Sigmoid colon (tissue), 7 donors: ENCODE results near the gene SLC25A19. TPM values are rescaled to one million over a fixed set of nuclear protein-coding genes. Genes with fewer than 3 reads are reported as not detected.

Source experiments
- DNase-seq: peaks from one replicate; pipeline ENCODE4 v3.0.0-alpha.2; 2019
- H3K27ac ChIP-seq, 4 donors: fragments of 200-600 bp; sonication (generic); one replicate each; pipeline ENCODE4 v1.5.1; 2016 to 2019; ENCODE audit warnings: mild to moderate bottlenecking in 1 of 4
- H3K27me3 ChIP-seq, 3 donors: fragments of 200-600 bp; sonication (generic); one replicate each; pipeline ENCODE4 v1.5.1; 2019; ENCODE audit warnings: mild to moderate bottlenecking in 1 of 3
- H3K36me3 ChIP-seq, 4 donors: fragments of 200-600 bp; sonication (generic); one replicate each; pipeline ENCODE4 v1.5.1; 2016 to 2019
- H3K4me1 ChIP-seq, 4 donors: fragments of 200-600 bp; sonication (generic); one replicate each; pipeline ENCODE4 v1.5.1; 2017 to 2019
- H3K4me3 ChIP-seq, 4 donors: fragments of 200-600 bp; sonication (generic); one replicate each; pipeline ENCODE4 v1.5.1; 2017 to 2019; ENCODE audit warnings: mild to moderate bottlenecking in 2 of 4, moderate library complexity in 1 of 4
- H3K9me3 ChIP-seq, 4 donors: fragments of 200-600 bp in 3 of 4; sonication (generic) in 3 of 4; one replicate each; pipeline versions ENCODE4 v1.5.1 to v1.6.1; 2013 to 2019
- EP300 ChIP-seq, 4 donors: sonication (generic); formaldehyde crosslinking; IDR thresholded peaks; one replicate each; pipeline ENCODE4 v1.6.1; 2017; ENCODE audit warnings: antibody characterized with exemption in 4 of 4
- POLR2A ChIP-seq, 2 donors: fragments of 450-650 bp; IDR thresholded peaks; one replicate each; pipeline ENCODE4 v1.6.1; 2016; ENCODE audit warnings: antibody characterized with exemption in 2 of 2, mild to moderate bottlenecking in 2 of 2, moderate library complexity in 2 of 2
- POLR2AphosphoS5 ChIP-seq, 4 donors: sonication (generic); formaldehyde crosslinking; IDR thresholded peaks; one replicate each; pipeline ENCODE4 v1.6.1; 2017; ENCODE audit warnings: antibody characterized with exemption in 4 of 4
- WGBS, 2 donors: extraction: QIAGEN DNeasy Blood & Tissue Kit; methylation state at CpG; one replicate each; pipeline ENCODE4 v1.1.7; 2013; 5-methylcytosine and 5-hydroxymethylcytosine counted together
- intact Hi-C: fragments of 100-400 bp; cut with DNase I; formaldehyde crosslinking; loops from one replicate; pipeline ENCODE4 v1.15.1; 2023
- polyA plus RNA-seq, 3 donors: library from polyadenylated mRNA; stranded (reverse); fragments of 200-250 nt; gene quantifications; one replicate each; pipeline ENCODE4 v1.2.3, GENCODE V29; 2013
- total RNA-seq, 4 donors: library from RNA; depleted of rRNA; stranded (reverse); fragments of >200 nt; gene quantifications; one replicate each; pipeline ENCODE4 v1.1.0, GENCODE V29; 2016
- TF ChIP-seq, protein P1 (sequence below), 4 experiments: fragments of 450-650 bp in 3 of 4; fragments of 200-600 bp in 1 of 4; IDR thresholded peaks; one replicate each; pipeline ENCODE4 v1.5.1; 2016 to 2019; ENCODE audit warnings: antibody characterized with exemption in 4 of 4, mild to moderate bottlenecking in 3 of 4, moderate library complexity in 2 of 4
- donor health status: healthy with polysubstance abuse.
- donor health status: Bipolar disorder and iron deficiency.
- donor health status: healthy.

The SLC25A19 gene
- total and polyA plus RNA-seq, 7 donors = 5.4 to 20.1 (median 13.8) TPM

DNA sequence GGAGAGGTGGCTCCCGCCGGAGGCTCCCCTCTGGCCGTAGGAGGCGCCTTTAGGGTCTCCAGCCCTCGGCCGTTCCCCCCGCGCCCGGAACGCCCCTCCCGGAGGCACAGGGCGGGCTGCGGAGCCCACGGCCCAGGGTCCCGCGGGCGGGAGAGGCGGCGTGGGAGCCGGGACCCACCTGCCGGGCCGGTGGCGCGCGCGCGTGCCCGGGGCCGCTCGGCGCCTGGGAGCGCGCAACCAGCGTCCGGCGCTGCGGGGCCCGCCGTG is 18.3 kb downstream of the SLC25A19 start, which contains the start of gene MIF4GD:
MIF4GD (minus strand) TSS at position 266 of the 267 bp plus-strand sequence. CDS start 1,036 bp downstream, outside the sequence.
- intact Hi-C loops = loop anchor here (2.0 to 5.0 kb wide), 3 partner anchors 18 to 246 kb away; partner anchors contain the start of genes CASKIN2, GRB2, SLC25A19 and TSEN54
- DNase-seq = no peak
- 0 to 1% methylated on average over 39 of the region's 39 CpGs for WGBS, 2 donors
- H3K27ac ChIP-seq = peak within 1 kb of the TSS; percentile 94 to 99 (median 96)
- H3K27me3 ChIP-seq = no peaks in the 10 kb centered on the region
- H3K4me3 ChIP-seq = peak within 1 kb of the TSS; percentile 79 to 93 (median 87)
- TF ChIP-seq POLR2A (IDR thresholded peaks at IDR 0.05) (no peak), EP300 (IDR thresholded peaks at IDR 0.05) (no peak), POLR2AphosphoS5 (IDR thresholded peaks at IDR 0.05) (no peak)
- TF ChIP-seq, protein P1, sequence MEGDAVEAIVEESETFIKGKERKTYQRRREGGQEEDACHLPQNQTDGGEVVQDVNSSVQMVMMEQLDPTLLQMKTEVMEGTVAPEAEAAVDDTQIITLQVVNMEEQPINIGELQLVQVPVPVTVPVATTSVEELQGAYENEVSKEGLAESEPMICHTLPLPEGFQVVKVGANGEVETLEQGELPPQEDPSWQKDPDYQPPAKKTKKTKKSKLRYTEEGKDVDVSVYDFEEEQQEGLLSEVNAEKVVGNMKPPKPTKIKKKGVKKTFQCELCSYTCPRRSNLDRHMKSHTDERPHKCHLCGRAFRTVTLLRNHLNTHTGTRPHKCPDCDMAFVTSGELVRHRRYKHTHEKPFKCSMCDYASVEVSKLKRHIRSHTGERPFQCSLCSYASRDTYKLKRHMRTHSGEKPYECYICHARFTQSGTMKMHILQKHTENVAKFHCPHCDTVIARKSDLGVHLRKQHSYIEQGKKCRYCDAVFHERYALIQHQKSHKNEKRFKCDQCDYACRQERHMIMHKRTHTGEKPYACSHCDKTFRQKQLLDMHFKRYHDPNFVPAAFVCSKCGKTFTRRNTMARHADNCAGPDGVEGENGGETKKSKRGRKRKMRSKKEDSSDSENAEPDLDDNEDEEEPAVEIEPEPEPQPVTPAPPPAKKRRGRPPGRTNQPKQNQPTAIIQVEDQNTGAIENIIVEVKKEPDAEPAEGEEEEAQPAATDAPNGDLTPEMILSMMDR (IDR thresholded peaks at IDR 0.05) = no peak
- H3K9me3 ChIP-seq = no peaks in the 10 kb centered on the region
- H3K4me1 ChIP-seq = peaks cover 0 to 32% (median 25%) of the 10 kb centered on the region in 4 donors
- peaks cover 1 to 12% (median 12%) of the 10 kb centered on the region in 4 donors for H3K36me3 ChIP-seq

DNA sequence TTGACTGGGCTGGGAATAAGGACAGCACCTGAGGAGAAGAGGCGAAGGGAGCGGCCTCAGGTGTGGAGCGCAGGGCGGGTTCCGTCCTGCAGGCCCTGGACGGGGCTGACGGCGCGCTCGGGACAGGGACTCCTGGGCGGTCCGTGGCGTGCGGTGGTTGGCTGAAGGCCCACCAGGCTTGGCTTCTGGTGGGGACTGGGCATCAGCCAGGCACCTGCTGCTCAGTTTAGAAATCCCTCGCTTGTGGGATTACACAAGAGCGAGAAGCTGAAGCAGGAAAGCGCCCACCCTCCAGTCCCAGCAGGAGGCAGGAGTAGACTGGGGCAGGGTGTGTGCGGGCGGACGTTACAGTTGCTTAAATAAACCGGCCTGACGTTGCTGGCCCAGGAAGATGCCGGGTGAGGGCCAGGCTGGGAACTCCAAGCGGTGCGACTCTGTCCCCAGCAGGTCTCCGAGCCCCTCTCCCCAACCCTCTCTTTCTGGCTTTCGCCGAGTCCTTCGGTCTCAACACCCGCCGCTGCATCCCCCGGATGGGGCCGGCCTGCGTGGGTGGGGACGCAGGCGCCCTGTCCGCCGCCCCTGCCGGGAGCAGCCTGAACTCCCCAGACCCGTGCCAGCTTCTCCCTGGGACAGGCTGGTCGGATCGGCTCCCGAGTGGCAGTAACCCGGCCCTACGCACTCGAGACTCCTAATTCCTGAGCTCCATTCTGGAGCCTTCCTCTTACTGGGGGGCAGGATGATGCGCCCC is 18.8 kb downstream of the SLC25A19 start:
- H3K9me3 ChIP-seq = no peaks in the 10 kb centered on the region
- DNase-seq = peak; percentile 88
- peak overlapping the region; percentile 94 to 99 (median 96) for H3K27ac ChIP-seq
- no peaks in the 10 kb centered on the region for H3K27me3 ChIP-seq
- H3K4me1 ChIP-seq = peaks cover 0 to 32% (median 25%) of the 10 kb centered on the region in 4 donors
- intact Hi-C loops = loop anchor here (2.0 to 5.0 kb wide), 3 partner anchors 18 to 247 kb away; partner anchors contain the start of genes CASKIN2, GRB2, SLC25A19 and TSEN54
- 1% methylated on average over 47 of the region's 47 CpGs for WGBS, 2 donors
- H3K36me3 ChIP-seq = peaks cover 6 to 17% (median 17%) of the 10 kb centered on the region in 4 donors
- peak overlapping the region; percentile 79 to 93 (median 87) for H3K4me3 ChIP-seq
- TF ChIP-seq EP300 (IDR thresholded peaks at IDR 0.05) (no peak), POLR2A (IDR thresholded peaks at IDR 0.05) (peak in 1 of 2 donors; percentile 9), POLR2AphosphoS5 (IDR thresholded peaks at IDR 0.05) (peak; percentile 36 to 71 (median 46))
- TF ChIP-seq, protein P1 (IDR thresholded peaks at IDR 0.05) = peak in 2 of 4 experiments; percentile 16 to 49

DNA sequence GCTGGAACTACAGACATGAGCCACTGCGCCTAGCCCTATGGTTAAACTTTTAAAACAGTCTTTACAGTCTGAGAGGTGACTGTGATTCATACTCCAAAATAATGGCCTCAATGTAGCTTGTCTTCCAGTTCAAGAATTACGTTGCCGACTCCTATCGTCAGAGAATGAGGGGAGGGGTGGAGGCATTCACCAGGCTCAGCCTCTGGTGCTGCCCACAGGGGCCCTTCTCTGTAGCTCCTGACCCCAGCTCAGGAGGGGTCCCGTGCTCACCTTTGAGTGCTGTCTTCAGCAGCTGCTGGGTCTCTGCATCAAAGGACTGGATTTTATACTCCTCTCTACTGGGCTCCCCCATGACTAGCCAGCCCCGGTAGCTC is 19.4 kb downstream of the SLC25A19 start:
- H3K27me3 ChIP-seq = no peaks in the 10 kb centered on the region
- TF ChIP-seq POLR2AphosphoS5 (IDR thresholded peaks at IDR 0.05) (no peak), EP300 (IDR thresholded peaks at IDR 0.05) (no peak), POLR2A (IDR thresholded peaks at IDR 0.05) (no peak)
- TF ChIP-seq, protein P1 (IDR thresholded peaks at IDR 0.05) = no peak
- WGBS, 2 donors = 14 to 27% methylated on average over 6 of the region's 6 CpGs
- peaks cover 0 to 32% (median 25%) of the 10 kb centered on the region in 4 donors for H3K4me1 ChIP-seq
- H3K9me3 ChIP-seq = no peaks in the 10 kb centered on the region
- peak overlapping the region; percentile 79 to 93 (median 87) for H3K4me3 ChIP-seq
- peaks cover 10 to 23% (median 20%) of the 10 kb centered on the region in 4 donors for H3K36me3 ChIP-seq
- DNase-seq = no peak
- intact Hi-C loops = loop anchor here (2.0 to 5.0 kb wide), 3 partner anchors 19 to 247 kb away; partner anchors contain the start of genes CASKIN2, GRB2, SLC25A19 and TSEN54
- H3K27ac ChIP-seq = peak overlapping the region; percentile 94 to 99 (median 96)

DNA sequence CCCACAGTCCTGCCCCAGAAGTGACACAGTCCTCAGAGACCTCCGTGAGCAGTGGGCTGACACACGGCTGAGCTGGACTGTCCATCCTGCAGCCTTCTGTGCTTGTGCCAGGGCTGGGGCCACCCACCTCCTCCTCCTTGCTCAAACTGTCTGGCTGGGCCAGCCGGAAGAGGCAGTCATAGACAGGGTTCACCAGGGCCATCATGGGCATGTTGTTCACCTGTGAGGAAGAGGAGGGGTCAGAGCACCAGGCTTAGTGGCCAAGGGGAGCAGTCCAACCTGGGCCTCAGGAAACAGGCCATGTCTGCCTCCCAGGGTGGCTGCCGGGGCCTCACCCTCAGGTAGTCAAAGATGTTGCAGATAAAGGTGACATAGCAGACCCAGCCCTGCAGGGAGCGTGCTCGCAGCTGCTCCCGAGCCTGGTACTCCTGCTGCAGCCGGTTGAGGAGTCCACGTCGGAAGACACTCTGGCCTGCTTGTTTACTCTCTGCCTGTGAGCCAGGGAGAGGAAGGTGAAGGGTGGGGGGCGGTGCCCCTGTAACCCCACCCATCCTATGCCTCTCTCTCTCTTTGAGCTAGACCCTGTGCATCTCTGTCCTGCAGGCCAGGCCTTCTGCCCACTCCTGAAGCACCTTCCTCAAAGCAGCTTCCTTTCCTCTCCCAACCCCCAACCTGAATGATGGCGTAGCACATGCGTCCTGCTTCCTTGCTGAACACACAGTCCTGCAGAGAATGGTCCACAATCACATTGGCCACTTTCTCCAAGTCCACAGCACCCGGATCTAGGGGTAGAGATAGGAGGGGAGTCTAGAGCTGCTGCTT is 21.6 kb downstream of the SLC25A19 start:
- DNase-seq = no peak
- no peak overlapping the region for H3K27ac ChIP-seq
- H3K9me3 ChIP-seq = no peaks in the 10 kb centered on the region
- H3K4me3 ChIP-seq = no peak overlapping the region
- peaks cover 0 to 28% (median 22%) of the 10 kb centered on the region in 4 donors for H3K4me1 ChIP-seq
- peaks cover 14 to 43% (median 25%) of the 10 kb centered on the region in 4 donors for H3K36me3 ChIP-seq
- TF ChIP-seq EP300 (IDR thresholded peaks at IDR 0.05) = no peak
- WGBS, 2 donors = 30 to 62% methylated on average over 14 of the region's 14 CpGs
- intact Hi-C loops = no loop called here
- no peaks in the 10 kb centered on the region for H3K27me3 ChIP-seq

DNA sequence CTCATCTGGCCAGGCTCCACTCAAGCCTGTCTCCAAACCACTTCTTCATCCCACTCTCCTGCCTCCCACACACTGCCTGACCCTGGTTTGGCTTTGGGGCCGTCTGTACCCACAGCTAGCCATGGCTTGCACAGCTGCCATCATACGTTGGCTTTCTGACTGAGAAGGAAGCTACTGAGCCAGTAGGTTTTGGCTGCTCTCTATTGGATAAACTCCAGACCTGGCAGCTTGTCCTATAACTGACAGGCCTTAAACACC is 22.2 kb downstream of the SLC25A19 start:
- WGBS, 2 donors = 69% methylated on average over 2 of the region's 2 CpGs
- intact Hi-C loops = no loop called here
- no peak overlapping the region for H3K27ac ChIP-seq
- H3K4me1 ChIP-seq = peaks cover 0 to 28% (median 22%) of the 10 kb centered on the region in 4 donors
- H3K4me3 ChIP-seq = no peak overlapping the region
- no peaks in the 10 kb centered on the region for H3K9me3 ChIP-seq
- TF ChIP-seq, protein P1 (IDR thresholded peaks at IDR 0.05) = no peak
- TF ChIP-seq POLR2AphosphoS5 (IDR thresholded peaks at IDR 0.05) (no peak), EP300 (IDR thresholded peaks at IDR 0.05) (no peak), POLR2A (IDR thresholded peaks at IDR 0.05) (no peak)
- no peak for DNase-seq
- H3K36me3 ChIP-seq = peaks cover 14 to 43% (median 25%) of the 10 kb centered on the region in 4 donors
- H3K27me3 ChIP-seq = no peaks in the 10 kb centered on the region
